GM19238 (cell line): Measurements from ENCODE around the gene TBC1D4.
A peak's percentile ranks its signal among the peaks of the same experiment; 100 is the strongest.
"Not testable (repeated sequence)": the region's sequence is repeated elsewhere in the genome, so short reads cannot be mapped to it uniquely, and the experiment has no call there.

Experiments used
- DNase-seq: peaks from one replicate; pipeline ENCODE4 v3.0.0; 2011; ENCODE audit warnings: low spot score; ENCODE audit not compliant: insufficient read length

The TBC1D4 gene

GRCh38 chr13:75360170-75360569, 121.8 kb downstream of the TBC1D4 start:
- DNase-seq, result no peak

GRCh38 chr13:75359266-75359665, 122.7 kb downstream of the TBC1D4 start:
- DNase-seq, result no peak

GRCh38 chr13:75357576-75358289, 124.2 kb downstream of the TBC1D4 start:
- peak; percentile 37 for DNase-seq

GRCh38 chr13:75356421-75356820, 125.5 kb downstream of the TBC1D4 start:
- DNase-seq, result no peak

- DNase-seq, result no peak
Observed at GRCh38 chr13:75355609-75356008, 126.4 kb downstream of the TBC1D4 start.

- DNase-seq, result no peak
Observed at GRCh38 chr13:75353781-75354193, 128.2 kb downstream of the TBC1D4 start.

GRCh38 chr13:75352641-75353327, 129.2 kb downstream of the TBC1D4 start:
- no peak for DNase-seq

GRCh38 chr13:75351538-75351937, 130.4 kb downstream of the TBC1D4 start:
- not testable (repeated sequence) for DNase-seq

- no peak for DNase-seq
Observed at GRCh38 chr13:75347925-75348324, 134.0 kb downstream of the TBC1D4 start.

- DNase-seq, result no peak
Observed at GRCh38 chr13:75347457-75347856, 134.5 kb downstream of the TBC1D4 start.

GRCh38 chr13:75345193-75345592, 136.8 kb downstream of the TBC1D4 start:
- no peak for DNase-seq

GRCh38 chr13:75341028-75341427, 140.9 kb downstream of the TBC1D4 start:
- peak; percentile 21 for DNase-seq

- DNase-seq, result no peak
Observed at GRCh38 chr13:75339635-75340374, 142.2 kb downstream of the TBC1D4 start.

- DNase-seq, result no peak
Observed at GRCh38 chr13:75334634-75335447, 147.1 kb downstream of the TBC1D4 start.

- DNase-seq, result no peak
Observed at GRCh38 chr13:75333103-75333502, 148.9 kb downstream of the TBC1D4 start.

GRCh38 chr13:75331792-75332349, 150.1 kb downstream of the TBC1D4 start:
- no peak for DNase-seq

- DNase-seq, result no peak
Observed at GRCh38 chr13:75330770-75331169, 151.2 kb downstream of the TBC1D4 start.

- no peak for DNase-seq
Observed at GRCh38 chr13:75329723-75330122, 152.2 kb downstream of the TBC1D4 start.

GRCh38 chr13:75329097-75329496, 152.9 kb downstream of the TBC1D4 start:
- no peak for DNase-seq

GRCh38 chr13:75327135-75327510, 154.8 kb downstream of the TBC1D4 start:
- DNase-seq, result no peak
